GM18951 (cell line): ENCODE data around the gene RCSD1.

ENCODE experiments used
- POLR2A ChIP-seq: IDR thresholded peaks from 4 replicates; pipeline ENCODE4 v1.6.1; 2011; ENCODE audit warnings: mild to moderate bottlenecking; ENCODE audit not compliant: insufficient read length, insufficient read depth; ENCODE audit errors: extremely low read depth
- in situ Hi-C: fragments of 300-500 bp; cut with MboI; formaldehyde crosslinking; loops from one replicate; pipeline ENCODE4 v1.12.0; 2022; ENCODE audit warnings: low sequenced_read_pairs, mixed read lengths, inconsistent platforms; ENCODE audit not compliant: unreplicated experiment

The RCSD1 gene, protein sequence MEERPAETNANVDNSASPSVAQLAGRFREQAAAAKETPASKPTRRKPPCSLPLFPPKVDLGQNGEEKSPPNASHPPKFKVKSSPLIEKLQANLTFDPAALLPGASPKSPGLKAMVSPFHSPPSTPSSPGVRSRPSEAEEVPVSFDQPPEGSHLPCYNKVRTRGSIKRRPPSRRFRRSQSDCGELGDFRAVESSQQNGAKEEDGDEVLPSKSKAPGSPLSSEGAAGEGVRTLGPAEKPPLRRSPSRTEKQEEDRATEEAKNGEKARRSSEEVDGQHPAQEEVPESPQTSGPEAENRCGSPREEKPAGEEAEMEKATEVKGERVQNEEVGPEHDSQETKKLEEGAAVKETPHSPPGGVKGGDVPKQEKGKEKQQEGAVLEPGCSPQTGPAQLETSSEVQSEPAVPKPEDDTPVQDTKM

DNA sequence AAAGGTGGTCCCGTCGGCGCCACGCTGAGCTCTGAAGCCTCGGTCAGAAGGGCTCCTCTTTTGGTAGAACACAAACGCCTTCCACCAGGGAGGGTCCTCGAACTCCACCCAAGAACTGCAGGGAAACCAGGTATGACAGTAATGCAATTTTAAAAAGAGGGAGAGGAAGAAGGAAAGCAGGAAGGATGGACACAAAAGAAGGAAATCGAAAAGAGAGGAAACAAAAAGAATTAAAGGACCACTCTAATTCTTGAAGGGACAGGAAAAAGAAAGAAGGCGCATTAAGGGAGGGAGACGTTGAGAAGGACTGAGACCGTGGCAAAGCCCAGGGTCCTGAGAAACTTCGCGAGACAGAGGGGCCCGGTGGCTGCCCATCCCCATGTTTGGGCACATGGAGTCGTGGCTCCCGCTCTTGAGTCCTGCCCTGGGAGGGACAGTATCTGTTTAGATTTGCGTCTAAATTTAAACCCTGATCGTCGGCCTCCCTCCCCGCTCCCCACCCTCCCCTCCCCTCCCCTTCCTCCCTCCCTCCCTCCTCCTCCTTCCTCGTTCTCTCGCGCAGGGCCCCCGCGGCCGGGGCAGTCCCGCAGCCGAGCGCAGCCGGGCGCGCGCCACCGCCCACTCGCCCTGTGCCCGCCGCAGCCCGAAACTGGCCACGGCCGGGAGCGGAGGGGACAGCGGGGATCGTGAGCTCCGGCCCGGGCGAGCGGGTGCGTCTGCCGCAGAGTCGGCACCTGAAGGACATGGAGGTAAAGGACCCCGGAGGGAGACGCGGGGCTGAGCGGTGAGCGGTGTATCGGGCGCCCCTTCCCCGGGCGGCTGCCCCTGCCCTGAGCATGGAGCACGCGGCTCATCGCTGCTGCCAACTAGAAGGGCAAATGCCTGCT lies at the start of gene RCSD1:
TSS of gene RCSD1 (plus strand) at position 552 of the 887 bp plus-strand sequence. CDS start at position 744, 192 bp downstream.
- in situ Hi-C loops: no loop called here
- peak; percentile 85 for TF ChIP-seq POLR2A

DNA sequence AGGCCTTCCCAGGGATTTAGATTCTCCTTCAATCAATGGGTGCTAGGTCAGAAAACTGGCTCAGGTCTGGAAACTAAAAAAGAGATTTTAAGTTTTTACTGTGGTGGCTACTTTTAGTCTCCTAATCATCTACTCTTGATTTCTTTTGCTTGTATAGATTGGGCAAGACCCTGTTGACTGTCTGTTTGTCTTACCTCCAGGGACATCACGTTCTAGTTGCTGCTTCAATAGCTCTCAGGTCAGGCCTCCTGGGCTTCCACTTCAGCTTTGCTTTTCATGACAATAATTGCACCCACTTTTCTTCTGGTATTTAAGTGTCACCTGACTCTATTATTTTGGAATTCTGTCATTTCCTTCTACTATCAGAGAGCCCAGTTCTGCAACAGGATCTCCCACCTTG lies 48.0 kb upstream of the RCSD1 start:
- in situ Hi-C loops: no loop called here
- no peak for TF ChIP-seq POLR2A

DNA sequence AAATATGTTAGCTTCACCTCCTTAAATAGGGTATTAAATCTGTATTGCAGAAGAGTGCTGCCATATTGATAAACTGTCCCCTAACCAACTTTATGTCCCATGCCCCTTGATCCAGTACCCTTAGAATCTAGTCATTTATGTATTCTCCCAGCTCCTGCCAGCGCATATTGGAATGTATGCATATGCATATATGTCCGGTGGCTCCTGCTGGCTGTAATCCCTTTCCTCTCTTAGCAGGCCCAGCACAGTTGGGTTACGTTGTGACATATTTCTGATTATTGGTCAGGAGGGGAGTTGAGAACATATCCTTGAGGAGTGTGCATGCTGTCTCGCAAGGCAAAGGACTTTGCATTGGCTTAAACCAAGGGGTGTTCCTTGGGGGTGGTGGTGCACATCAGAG lies 47.3 kb upstream of the RCSD1 start:
- in situ Hi-C loops: no loop called here
- TF ChIP-seq POLR2A: no peak

GRCh38 chr1:167584581-167584980 lies 45.5 kb upstream of the RCSD1 start:
- no peak for TF ChIP-seq POLR2A
- in situ Hi-C loops: no loop called here

- TF ChIP-seq POLR2A: no peak
- in situ Hi-C loops: no loop called here
Observed at GRCh38 chr1:167587342-167587741, 42.7 kb upstream of the RCSD1 start.

DNA sequence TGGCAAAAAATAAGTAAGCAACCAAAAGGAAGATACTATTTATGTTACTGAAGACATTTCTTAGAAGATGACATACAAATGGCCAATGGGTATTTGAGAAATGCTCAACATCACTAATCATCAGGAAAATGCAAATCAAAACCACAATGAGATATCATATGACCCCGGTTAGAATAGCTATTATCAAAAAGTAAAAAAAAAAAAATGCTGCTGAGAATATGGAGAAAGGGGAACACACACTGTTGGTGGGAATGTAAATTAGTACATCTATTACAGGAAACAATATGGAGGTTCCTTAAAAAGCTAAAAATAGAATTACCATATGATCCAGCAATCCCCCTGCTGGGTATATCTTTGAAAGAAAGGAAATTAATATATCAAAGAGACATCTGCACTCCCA lies 42.2 kb upstream of the RCSD1 start:
- TF ChIP-seq POLR2A: no peak
- in situ Hi-C loops: no loop called here

DNA sequence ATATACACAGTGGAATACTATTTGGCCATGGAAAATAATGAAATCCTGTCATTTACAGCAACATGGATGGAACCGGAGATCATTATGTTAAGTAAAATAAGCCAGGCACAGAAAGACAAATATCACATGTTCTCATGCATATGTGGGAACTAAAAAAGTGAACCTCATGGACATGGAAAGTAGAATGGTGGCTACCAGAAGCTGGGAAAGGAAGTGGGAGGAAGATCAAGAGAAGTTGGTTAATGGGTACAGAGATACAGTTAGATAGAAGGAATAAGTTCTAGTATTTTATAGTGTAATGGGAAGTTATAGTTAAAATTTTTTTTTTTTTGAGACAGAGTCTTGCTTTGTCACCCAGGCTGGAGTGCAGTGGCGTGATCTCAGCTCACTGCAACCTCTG lies 41.7 kb upstream of the RCSD1 start:
- in situ Hi-C loops: no loop called here
- TF ChIP-seq POLR2A: no peak

- TF ChIP-seq POLR2A: no peak
- in situ Hi-C loops: no loop called here
Observed at GRCh38 chr1:167592475-167592874, 37.6 kb upstream of the RCSD1 start.

DNA sequence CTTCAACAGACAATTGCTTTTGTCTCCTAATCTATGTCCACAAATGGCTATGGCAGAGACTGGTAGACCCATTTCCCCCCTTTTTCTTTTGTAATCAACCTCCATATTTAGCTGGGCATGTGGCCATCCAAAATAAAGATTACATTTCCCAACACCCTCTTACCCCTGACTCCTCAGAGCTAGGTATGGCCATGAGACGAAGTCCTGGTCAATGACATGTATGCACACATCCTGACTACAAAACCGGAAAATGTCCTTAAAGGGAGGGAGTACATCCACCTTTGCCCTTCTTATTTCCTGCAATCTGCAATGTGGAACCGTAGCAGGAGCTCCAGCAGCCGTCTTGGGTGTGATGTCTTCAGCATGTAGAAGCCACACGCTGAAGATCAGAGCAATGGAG lies 36.2 kb upstream of the RCSD1 start:
- TF ChIP-seq POLR2A: no peak
- in situ Hi-C loops: no loop called here

- no peak for TF ChIP-seq POLR2A
- in situ Hi-C loops: no loop called here
Observed at GRCh38 chr1:167594822-167595221, 35.2 kb upstream of the RCSD1 start.

DNA sequence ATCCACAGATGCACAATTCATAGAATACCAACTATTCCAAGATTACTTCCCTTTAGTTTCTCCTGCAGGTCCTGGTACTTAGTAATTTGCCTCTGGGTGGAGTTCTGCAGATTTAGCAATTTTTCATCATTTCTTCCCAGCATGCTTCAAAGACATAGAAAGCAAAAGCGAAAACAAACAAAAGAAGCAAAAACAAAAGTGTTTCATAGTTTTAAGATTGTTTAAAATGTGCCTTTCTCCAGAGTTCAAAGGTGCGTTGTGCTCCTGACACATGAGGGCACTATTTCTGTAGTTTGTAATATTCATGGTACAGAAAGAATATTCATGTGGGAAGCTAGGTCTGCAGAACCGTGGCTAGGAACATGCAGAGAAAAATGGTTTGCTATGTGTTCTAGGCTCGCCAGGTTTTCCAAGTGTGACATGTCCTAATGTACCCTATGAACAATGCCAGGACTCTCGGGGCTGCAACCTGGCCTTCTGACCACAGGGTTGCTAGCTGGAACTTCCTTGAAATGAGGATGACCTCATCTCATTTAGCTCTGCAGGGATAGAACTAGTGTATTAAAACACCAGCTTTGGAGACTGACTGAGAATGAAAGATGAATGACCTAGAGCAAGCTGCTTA lies 30.0 kb upstream of the RCSD1 start:
- no peak for TF ChIP-seq POLR2A
- in situ Hi-C loops: loop anchor here (5.0 kb wide), 1 partner anchor 87 kb away; no protein-coding TSS in a partner anchor

DNA sequence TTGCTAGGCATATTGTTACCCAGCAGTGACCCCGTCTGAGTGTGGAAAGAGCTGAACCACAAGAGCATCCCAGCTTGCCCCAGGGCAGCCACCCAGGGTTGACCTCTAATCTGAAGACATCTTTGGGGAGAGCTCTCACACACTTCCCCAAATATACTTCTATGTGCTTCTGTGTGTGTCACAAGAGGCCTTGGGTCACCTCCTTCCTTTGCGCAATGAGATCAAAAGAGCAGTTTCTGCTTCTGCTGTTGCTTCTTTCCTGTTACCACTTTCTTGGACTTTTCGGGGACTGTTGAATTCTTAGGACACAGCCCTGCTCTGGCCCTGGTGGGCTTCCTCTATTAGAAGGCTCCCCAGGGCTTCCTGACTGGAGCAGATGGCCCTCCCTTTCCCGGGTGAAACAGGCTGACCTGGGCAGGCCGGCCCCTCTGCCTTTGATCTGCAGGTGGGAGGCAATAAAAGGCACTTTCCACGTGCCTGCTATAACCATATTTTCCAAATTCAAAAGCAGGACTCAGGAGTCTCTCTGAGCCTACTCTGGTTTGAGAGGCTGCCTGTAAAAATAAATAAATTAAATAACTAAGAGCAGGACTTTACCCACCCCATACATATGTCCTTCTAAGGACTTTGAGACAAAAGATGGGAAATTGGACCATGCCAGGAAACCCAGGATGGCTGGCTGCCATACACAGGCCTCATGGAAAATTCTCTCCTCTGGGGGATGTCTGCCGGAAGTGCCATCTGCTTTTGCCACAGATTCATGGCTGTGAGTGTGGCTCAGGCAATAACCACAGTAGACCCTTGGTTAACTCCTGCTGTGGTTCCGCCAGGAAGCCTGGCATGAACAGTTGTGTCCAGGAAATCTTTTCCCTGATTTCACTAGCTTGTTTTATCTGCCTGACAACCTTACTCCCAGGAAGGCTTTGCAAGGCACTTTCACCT lies 28.3 kb upstream of the RCSD1 start:
- no peak for TF ChIP-seq POLR2A
- in situ Hi-C loops: loop anchor here (5.0 kb wide), 1 partner anchor 86 kb away; no protein-coding TSS in a partner anchor

- no peak for TF ChIP-seq POLR2A
- in situ Hi-C loops: loop anchor here (5.0 kb wide), 1 partner anchor 84 kb away; no protein-coding TSS in a partner anchor
Observed at GRCh38 chr1:167602840-167603239, 27.2 kb upstream of the RCSD1 start.
